Common myeloid progenitor, CD34-positive (primary cell): Measurements from ENCODE around the gene HEXIM2.
"Not testable (repeated sequence)": the region's sequence is repeated elsewhere in the genome, so short reads cannot be mapped to it uniquely, and the experiment has no call there.

ENCODE experiments used
- CTCF ChIA-PET: fragments of 350-600 bp; sonication (Branson Sonifier 250); formaldehyde crosslinking; loops from one replicate; lab custom pipeline; 2021; ENCODE audit warnings: antibody characterized with exemption; lab: Charles Lee
- POLR2A ChIA-PET: fragments of 350-600 bp; sonication (Branson Sonifier 250); formaldehyde crosslinking; loops from one replicate; lab custom pipeline; 2021; ENCODE audit warnings: antibody characterized with exemption; lab: Charles Lee
- DNase-seq, 3 donors: peaks; one replicate each; pipeline versions ENCODE4 v3.0.0 to v3.0.0-alpha.2; 2013
- H3K27ac ChIP-seq, 2 experiments: 1 replicate in 1 of 2; 2 replicates in 1 of 2; pipeline ENCODE4 v1.7.0; 2013; ENCODE audit warnings: inconsistent platforms in 2 of 2, low read length in 2 of 2, mild to moderate bottlenecking in 2 of 2, low read depth in 1 of 2, moderate library complexity in 1 of 2; ENCODE audit not compliant: severe bottlenecking in 2 of 2, insufficient read depth in 1 of 2, poor library complexity in 1 of 2
- H3K27me3 ChIP-seq, 5 experiments: replicated peaks in 2 of 5; 1 replicate in 3 of 5; 2 replicates in 2 of 5; pipeline versions ENCODE4 v1.6.1 to v1.7.0; 2013; ENCODE audit warnings: low read length in 4 of 5, mild to moderate bottlenecking in 2 of 5, moderate library complexity in 2 of 5, inconsistent platforms in 1 of 5; ENCODE audit not compliant: insufficient read depth in 5 of 5, control insufficient read depth in 4 of 5
- H3K36me3 ChIP-seq, 4 experiments: 1 replicate in 2 of 4; 2 replicates in 2 of 4; pipeline versions ENCODE4 v1.6.1 to v1.7.0; 2013; ENCODE audit warnings: low read length in 3 of 4, control low read depth in 1 of 4, mild to moderate bottlenecking in 1 of 4; ENCODE audit not compliant: control insufficient read depth in 4 of 4, insufficient read depth in 4 of 4
- H3K4me1 ChIP-seq, 4 experiments: 1 replicate in 3 of 4; 2 replicates in 1 of 4; pipeline versions ENCODE4 v1.6.1 to v1.7.1; 2013; ENCODE audit warnings: low read length in 3 of 4, mild to moderate bottlenecking in 3 of 4, control low read depth in 1 of 4, inconsistent platforms in 1 of 4, moderate library complexity in 1 of 4; ENCODE audit not compliant: control insufficient read depth in 4 of 4, insufficient read depth in 4 of 4; ENCODE audit errors: control extremely low read depth in 1 of 4
- H3K4me3 ChIP-seq, 7 experiments: 1 replicate in 4 of 7; 2 replicates in 3 of 7; pipeline versions ENCODE4 v1.5.1 to v1.7.0; 2013; ENCODE audit warnings: mild to moderate bottlenecking in 7 of 7, low read length in 6 of 7, moderate library complexity in 6 of 7, inconsistent platforms in 2 of 7, low read depth in 2 of 7, control low read depth in 1 of 7; ENCODE audit not compliant: insufficient read depth in 4 of 7, control insufficient read depth in 1 of 7; ENCODE audit errors: extremely low read depth in 1 of 7
- H3K9me3 ChIP-seq, 5 experiments: 1 replicate in 4 of 5; 2 replicates in 1 of 5; pipeline versions ENCODE4 v1.6.1 to v1.7.1; 2013; ENCODE audit warnings: low read length in 4 of 5, mild to moderate bottlenecking in 2 of 5, inconsistent platforms in 1 of 5, low read depth in 1 of 5, moderate library complexity in 1 of 5; ENCODE audit not compliant: control insufficient read depth in 4 of 5, insufficient read depth in 2 of 5; ENCODE audit errors: control extremely low read depth in 1 of 5
- WGBS: methylation state at CpG from one replicate; pipeline ENCODE4 v1.1.5; 2013; ENCODE audit not compliant: insufficient coverage; 5-methylcytosine and 5-hydroxymethylcytosine counted together

The HEXIM2 gene

DNA sequence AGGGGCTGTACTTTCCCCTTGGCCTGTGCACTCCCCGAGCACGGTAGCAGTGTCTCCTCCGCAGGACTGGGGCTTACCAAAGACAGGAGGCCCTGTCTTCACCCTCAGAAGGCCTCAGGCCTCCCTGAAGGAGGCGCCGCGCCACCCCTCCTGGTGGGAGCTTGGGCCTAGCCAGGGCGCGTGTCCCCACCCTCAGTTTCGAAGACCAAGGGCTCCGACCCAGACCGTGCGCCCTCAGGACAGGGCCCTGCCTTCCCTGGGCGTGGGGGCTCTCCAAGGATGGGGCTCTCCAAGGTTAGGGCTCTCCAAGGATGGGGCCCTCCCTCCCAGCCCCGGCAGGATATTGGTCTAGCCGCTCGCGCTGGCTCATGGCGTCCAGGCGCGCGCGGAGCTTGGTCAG, 41.1 kb upstream of the HEXIM2 start:
- CTCF ChIA-PET: interaction anchor here (2.9 kb wide), 1 partner anchor 21 kb away, joined by 16 read pairs; no protein-coding TSS in a partner anchor
- H3K27me3 ChIP-seq: peaks cover 0 to 30% (median 7%) of the 10 kb centered on the region in 5 experiments
- peak overlapping the region in 1 of 7 experiments; percentile 11 for H3K4me3 ChIP-seq
- H3K9me3 ChIP-seq: no peaks in the 10 kb centered on the region
- H3K27ac ChIP-seq: no peak overlapping the region
- no peak for DNase-seq
- POLR2A ChIA-PET: no interaction called here
- peaks cover 0 to 12% (median 7%) of the 10 kb centered on the region in 4 experiments for H3K4me1 ChIP-seq
- no peaks in the 10 kb centered on the region for H3K36me3 ChIP-seq
- 87% methylated on average over 15 of the region's 22 CpGs for WGBS

DNA sequence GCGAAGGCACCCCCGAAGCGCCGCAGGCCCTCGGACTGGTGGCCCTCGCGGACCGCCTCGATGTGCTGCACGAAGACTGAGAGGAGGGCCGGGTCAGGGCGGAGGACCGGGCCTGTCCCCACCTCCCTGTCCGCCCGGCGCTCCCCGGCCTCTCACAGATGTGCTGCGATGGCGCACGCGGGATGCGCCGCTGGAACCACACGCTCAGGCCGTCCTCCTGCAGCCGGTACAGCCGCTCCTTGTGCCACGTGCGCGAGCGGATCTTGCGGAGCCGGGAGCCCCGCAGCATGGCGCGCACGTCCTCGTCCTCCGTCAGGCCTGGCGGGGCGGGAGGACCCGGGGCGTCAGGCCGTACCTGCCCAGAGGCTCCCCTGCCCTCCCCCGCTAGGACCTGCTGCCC, 40.6 kb upstream of the HEXIM2 start:
- H3K27ac ChIP-seq: no peak overlapping the region
- H3K4me1 ChIP-seq: peaks cover 0 to 12% (median 7%) of the 10 kb centered on the region in 4 experiments
- WGBS: 29% methylated on average over 42 of the region's 45 CpGs
- H3K27me3 ChIP-seq: peaks cover 0 to 30% (median 7%) of the 10 kb centered on the region in 5 experiments
- POLR2A ChIA-PET: no interaction called here
- no peaks in the 10 kb centered on the region for H3K9me3 ChIP-seq
- peak in 1 of 3 donors; percentile 27 for DNase-seq
- CTCF ChIA-PET: interaction anchor here (1.5 kb wide), 1 partner anchor 14 kb away, joined by 4 read pairs; no protein-coding TSS in a partner anchor
- peak overlapping the region in 1 of 7 experiments; percentile 11 for H3K4me3 ChIP-seq
- no peaks in the 10 kb centered on the region for H3K36me3 ChIP-seq

DNA sequence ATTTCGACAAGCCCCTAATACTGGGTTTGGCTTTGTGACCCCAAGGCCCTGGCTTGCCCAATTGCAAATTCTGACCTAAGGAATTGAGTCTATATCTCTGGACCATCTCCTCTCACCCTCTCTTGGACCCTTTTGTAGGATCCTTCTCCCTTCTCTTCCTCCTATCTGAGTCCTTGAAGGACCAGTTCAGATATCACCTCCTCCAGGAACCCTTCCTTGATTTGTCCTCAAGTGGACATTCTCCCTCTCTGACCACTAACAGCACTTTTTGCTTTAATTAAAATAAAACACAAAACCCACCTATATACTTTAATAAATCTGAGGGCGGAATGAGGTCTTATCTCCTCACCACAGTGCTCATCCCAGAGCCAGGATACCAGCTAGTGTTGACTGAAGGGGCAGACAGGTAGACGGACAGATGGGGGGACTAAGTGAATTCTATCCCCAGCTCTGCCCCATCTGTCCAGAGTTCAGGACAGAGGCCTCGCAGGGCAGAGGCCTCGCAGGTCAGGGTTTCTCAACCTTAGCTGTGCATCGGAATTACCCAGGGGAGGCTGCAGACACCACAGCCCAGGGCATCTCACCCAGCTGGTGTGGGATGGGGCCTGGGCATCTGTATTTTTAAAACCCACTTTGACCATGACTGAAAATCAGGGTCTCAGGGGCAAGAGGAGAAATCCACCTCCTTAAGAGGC, 38.5 kb upstream of the HEXIM2 start:
- no peak overlapping the region for H3K27ac ChIP-seq
- no peaks in the 10 kb centered on the region for H3K36me3 ChIP-seq
- peaks cover 0 to 12% (median 7%) of the 10 kb centered on the region in 4 experiments for H3K4me1 ChIP-seq
- WGBS: 97% methylated on average over 5 of the region's 6 CpGs
- CTCF ChIA-PET: interaction anchor here (1.0 to 1.3 kb wide), 2 partner anchors 14 to 24 kb away, joined by 3 read pairs; no protein-coding TSS in a partner anchor
- peaks cover 0 to 30% (median 7%) of the 10 kb centered on the region in 5 experiments for H3K27me3 ChIP-seq
- no peak overlapping the region for H3K4me3 ChIP-seq
- DNase-seq: no peak
- no peaks in the 10 kb centered on the region for H3K9me3 ChIP-seq
- POLR2A ChIA-PET: no interaction called here

DNA sequence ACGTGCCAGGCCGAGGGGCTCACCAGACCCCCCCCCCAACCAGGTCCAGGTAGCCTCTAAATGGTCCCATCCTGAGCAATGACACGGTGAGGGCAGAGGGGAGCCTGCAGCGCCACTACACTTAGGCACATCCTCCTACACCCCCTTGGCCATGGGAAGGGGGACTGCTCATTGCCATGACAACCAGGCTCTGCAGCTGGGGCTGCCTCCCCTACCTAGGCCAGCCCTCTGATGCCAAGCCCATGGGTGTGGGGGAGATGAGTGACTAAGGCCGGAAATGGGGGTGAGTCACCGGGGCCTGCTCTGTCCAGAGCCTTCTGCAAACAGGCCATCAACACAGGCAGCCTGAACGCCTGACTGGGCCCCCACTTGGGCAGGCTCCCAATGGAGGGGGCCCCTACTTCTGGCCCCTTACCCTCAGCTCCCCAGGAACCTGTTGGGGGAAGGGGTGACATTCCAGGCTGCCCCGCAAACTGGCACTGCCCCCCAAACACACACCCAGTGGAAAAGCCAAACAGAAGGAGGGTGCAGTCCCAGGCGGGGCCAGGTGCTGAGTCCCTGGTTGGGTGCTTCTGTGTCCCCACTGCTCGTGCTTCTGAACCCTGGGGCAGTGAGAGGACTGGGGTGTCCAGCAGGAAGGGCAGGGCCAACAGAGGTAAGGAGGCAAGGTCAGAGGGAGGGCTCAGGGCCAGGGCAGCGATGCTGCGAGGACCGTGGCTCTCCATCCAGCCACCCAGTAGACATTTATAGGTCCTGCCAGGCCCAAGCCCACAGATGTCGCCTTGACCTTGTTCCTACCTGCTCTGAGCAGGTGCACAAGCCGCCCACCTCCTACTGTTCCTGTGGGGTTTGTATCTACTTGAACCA, 37.5 kb upstream of the HEXIM2 start:
- peak; percentile 61 to 91 (median 86) for DNase-seq
- WGBS: 91% methylated on average over 7 of the region's 15 CpGs
- Histone ChIP-seq H3K36me3 (no peaks in the 10 kb centered on the region), H3K9me3 (no peaks in the 10 kb centered on the region), H3K27ac (peak overlapping the region in 1 of 2 experiments; percentile 7), H3K4me1 (peaks cover 0 to 12% (median 7%) of the 10 kb centered on the region in 4 experiments), H3K27me3 (peaks cover 0 to 29% (median 7%) of the 10 kb centered on the region in 5 experiments), H3K4me3 (no peak overlapping the region)
- POLR2A ChIA-PET: interaction anchor here (0.5 kb wide), 1 partner anchor 1034 kb away, joined by 4 read pairs; no protein-coding TSS in a partner anchor
- CTCF ChIA-PET: interaction anchor here (1.0 to 1.3 kb wide), 2 partner anchors 15 to 25 kb away, joined by 3 read pairs; no protein-coding TSS in a partner anchor

DNA sequence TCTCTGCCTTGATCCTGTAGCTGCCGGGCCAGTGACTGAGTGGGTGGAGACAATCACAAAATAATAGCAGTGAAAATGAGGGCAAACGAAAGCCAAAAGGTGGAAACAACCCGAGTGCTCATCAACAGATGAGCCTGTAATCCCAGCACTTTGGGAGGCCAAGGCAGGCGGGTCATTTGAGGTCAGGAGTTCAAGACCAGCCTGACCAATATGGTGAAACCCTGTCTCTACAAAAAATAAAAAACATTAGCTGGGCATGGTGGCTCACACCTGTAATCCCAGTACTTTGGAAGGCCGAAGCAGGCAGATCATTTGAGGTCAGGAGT, 36.9 kb upstream of the HEXIM2 start:
- POLR2A ChIA-PET: interaction anchor here (0.5 kb wide), 1 partner anchor 1034 kb away, joined by 4 read pairs; no protein-coding TSS in a partner anchor
- H3K27me3 ChIP-seq: peaks cover 0 to 23% (median 7%) of the 10 kb centered on the region in 5 experiments
- H3K36me3 ChIP-seq, CTCF ChIA-PET, H3K4me3 ChIP-seq, H3K9me3 ChIP-seq, DNase-seq: not testable (repeated sequence)
- peak overlapping the region in 1 of 2 experiments; percentile 7 for H3K27ac ChIP-seq
- peaks cover 0 to 12% (median 7%) of the 10 kb centered on the region in 4 experiments for H3K4me1 ChIP-seq
- WGBS: 90% methylated on average over 4 of the region's 5 CpGs

DNA sequence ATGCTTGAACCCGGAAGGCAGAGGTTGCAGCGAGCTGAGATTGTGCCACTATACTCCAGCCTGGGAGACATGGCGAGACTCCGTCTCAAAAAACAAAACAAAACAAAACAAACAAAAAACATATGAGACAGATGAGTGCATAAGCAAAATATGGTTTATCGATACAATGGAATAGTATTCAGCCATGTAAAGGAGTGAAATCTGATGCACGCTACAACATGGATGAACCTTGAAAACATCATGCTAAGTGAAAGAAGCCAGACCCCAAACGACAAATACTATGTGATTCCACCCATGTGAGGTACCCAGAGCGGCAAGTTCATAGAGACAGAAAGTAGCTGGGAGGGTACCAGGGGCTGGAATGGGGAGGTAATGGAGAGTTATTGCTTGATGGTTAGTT, 36.2 kb upstream of the HEXIM2 start:
- Histone ChIP-seq H3K36me3 (no peaks in the 10 kb centered on the region), H3K27me3 (peaks cover 0 to 16% (median 5%) of the 10 kb centered on the region in 5 experiments), H3K9me3 (no peaks in the 10 kb centered on the region), H3K4me1 (peaks cover 0 to 12% (median 7%) of the 10 kb centered on the region in 4 experiments), H3K27ac (no peak overlapping the region), H3K4me3 (no peak overlapping the region)
- 100% methylated on average over 4 of the region's 8 CpGs for WGBS
- POLR2A ChIA-PET: interaction anchor here (0.6 kb wide), 1 partner anchor 78 kb away, joined by 3 read pairs; no protein-coding TSS in a partner anchor
- DNase-seq: no peak
- CTCF ChIA-PET: no interaction called here
